Measurements from ENCODE around the gene VPREB3.
A peak's percentile ranks its signal among the peaks of the same experiment; 100 is the strongest.

Gene VPREB3

GRCh38 chr22:23782252-23782651, 28.0 kb upstream of the VPREB3 start:
- DNase-seq = no peak

GRCh38 chr22:23781511-23782183, 27.4 kb upstream of the VPREB3 start:
- DNase-seq = no peak

- DNase-seq = no peak
These were observed 26.8 kb upstream of the VPREB3 start for GRCh38 chr22:23781065-23781464.

GRCh38 chr22:23780146-23780748, 26.0 kb upstream of the VPREB3 start:
- no peak for DNase-seq

- DNase-seq = no peak
These were observed 25.5 kb upstream of the VPREB3 start for GRCh38 chr22:23779731-23780130.

- no peak for DNase-seq
These were observed 24.9 kb upstream of the VPREB3 start for GRCh38 chr22:23779083-23779482.

- no peak for DNase-seq
These were observed 24.3 kb upstream of the VPREB3 start for GRCh38 chr22:23778577-23778900.

- peak; percentile 65 for DNase-seq
These were observed 23.8 kb upstream of the VPREB3 start for GRCh38 chr22:23777776-23778576.

- DNase-seq = no peak
These were observed 21.7 kb upstream of the VPREB3 start for GRCh38 chr22:23775779-23776375.

GRCh38 chr22:23774922-23775436, 20.8 kb upstream of the VPREB3 start:
- DNase-seq = no peak

GRCh38 chr22:23774114-23774921, 20.1 kb upstream of the VPREB3 start:
- no peak for DNase-seq

- DNase-seq = no peak
These were observed 19.4 kb upstream of the VPREB3 start for GRCh38 chr22:23773483-23774113.

- peak; percentile 27 for DNase-seq
These were observed 18.6 kb upstream of the VPREB3 start, which contains the start of gene MMP11 for GRCh38 chr22:23772649-23773473. Gene MMP11 (plus strand): TSS chr22:23772849. CDS start chr22:23772871, 22 bp downstream.

GRCh38 chr22:23772315-23772648, 18.1 kb upstream of the VPREB3 start:
- no peak for DNase-seq

GRCh38 chr22:23769321-23769965, 15.2 kb upstream of the VPREB3 start:
- peak; percentile 16 for DNase-seq

- peak; percentile 75 for DNase-seq
These were observed 13.7 kb upstream of the VPREB3 start, which contains the start of gene CHCHD10 for GRCh38 chr22:23767673-23768548. Gene CHCHD10 (minus strand): TSS chr22:23767972. CDS start chr22:23767874, 98 bp downstream.

- DNase-seq = no peak
These were observed 13.1 kb upstream of the VPREB3 start for GRCh38 chr22:23767303-23767672.

- no peak for DNase-seq
These were observed 11.0 kb upstream of the VPREB3 start for GRCh38 chr22:23764899-23765881.

Data from NCI-H1092 treated with DMSO at 0.1 percent for 48 hours (cell line).